A172 (cell line): ENCODE measurements around the gene KCNH2. TPM values are rescaled to one million over a fixed set of nuclear protein-coding genes. Genes with fewer than 3 reads are reported as not detected.
"Not testable (repeated sequence)": the region's sequence is repeated elsewhere in the genome, so short reads cannot be mapped to it uniquely, and the experiment has no call there.

Experiments used
- DNase-seq: peaks from one replicate; pipeline ENCODE4 v3.0.0-alpha.2; 2015; ENCODE audit warnings: low spot score
- total RNA-seq: library from RNA; depleted of rRNA; stranded (reverse); fragments of >200 nt; shearing (Covaris generic); gene quantifications from 2 replicates; pipeline ENCODE4 v1.2.3, GENCODE V29; 2014

Gene KCNH2
- total RNA-seq, 1 experiment from 2014 or later: 1.7 TPM

DNA sequence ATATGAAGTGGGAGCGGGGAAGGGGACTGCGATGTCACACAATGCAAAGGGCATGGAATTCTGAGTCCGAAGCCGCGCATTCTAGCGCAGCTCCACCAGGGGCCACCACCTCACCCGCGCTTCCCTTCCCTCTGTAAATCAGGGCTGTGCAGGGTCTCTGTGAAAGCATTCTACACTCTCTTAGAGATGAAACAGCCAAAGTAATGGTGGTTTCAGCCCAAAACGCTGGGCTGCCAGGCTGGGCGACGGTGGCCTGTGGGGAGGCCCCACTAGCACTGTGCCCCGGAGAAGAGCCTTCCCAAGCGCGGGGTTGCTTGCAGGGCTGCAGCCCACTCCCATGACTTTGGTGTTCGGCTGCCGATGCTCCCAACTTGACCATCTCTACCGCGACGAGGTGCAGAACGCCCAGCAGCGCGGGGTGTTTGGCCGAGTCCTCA, 34.8 kb upstream of the KCNH2 start:
- DNase-seq: no peak

DNA sequence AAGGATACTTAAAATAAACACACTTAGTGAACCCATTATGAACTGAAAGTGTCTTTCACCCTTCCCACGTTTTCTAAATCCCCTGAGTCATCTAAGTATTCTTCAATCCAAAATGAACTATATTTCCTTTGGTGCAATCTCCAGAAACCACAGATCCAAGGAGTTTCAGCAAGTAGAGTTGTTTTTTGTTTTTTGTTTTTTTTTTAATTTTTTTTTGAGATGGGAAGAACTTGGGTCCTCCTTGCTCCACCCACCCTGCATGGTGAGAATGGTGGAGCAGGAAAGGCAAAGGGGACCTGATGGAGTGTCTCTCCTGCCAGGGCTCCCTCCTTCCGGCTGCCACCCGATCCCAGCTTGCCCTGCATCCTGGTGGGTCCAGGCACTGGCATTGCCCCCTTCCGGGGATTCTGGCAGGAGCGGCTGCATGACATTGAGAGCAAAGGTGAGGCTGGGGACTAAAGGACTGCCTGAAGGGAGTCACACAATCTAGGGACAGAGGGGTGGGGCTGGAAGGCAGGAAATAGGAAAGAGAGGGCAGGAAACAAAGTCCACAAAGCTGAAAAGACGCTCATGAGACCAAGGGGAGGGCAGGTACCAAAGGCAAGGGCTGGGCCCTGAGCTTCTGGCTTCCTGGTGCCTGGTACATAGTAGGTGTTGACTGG, 34.0 kb upstream of the KCNH2 start:
- no peak for DNase-seq

DNA sequence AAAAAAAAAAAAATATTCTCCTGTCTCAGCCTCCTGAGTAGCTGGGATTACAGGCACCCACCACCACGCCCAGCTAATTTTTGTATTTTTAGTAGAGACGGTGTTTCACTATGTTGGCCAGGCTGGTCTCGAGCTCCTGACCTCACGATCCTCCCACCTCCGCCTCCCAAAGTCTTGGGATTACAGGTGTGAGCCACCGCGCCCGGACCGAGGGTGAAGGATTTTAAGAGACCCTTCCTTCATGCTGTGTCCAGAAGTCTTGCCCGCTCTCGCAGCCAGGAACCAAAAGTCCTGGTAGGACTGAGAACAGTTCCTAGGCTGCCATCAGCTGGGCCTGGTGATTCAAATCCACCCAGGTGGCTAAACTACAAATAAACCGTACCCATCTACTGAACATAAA, 33.5 kb upstream of the KCNH2 start:
- not testable (repeated sequence) for DNase-seq

DNA sequence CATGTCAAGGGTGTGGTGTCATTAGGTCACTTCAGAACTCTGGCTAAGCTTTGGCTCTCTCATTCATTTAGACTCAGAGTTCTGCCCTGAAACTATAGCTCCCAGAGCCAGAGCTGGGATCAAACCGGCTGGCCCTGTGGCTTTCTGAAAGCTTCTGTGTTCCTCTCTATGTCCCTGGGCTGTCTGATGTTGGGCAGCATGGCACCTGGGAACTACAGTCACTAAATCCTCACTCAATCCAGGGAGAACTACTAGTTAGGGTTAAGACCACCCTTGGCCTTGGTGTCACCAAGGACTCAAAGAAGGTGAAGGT, 32.9 kb upstream of the KCNH2 start:
- DNase-seq: no peak

DNA sequence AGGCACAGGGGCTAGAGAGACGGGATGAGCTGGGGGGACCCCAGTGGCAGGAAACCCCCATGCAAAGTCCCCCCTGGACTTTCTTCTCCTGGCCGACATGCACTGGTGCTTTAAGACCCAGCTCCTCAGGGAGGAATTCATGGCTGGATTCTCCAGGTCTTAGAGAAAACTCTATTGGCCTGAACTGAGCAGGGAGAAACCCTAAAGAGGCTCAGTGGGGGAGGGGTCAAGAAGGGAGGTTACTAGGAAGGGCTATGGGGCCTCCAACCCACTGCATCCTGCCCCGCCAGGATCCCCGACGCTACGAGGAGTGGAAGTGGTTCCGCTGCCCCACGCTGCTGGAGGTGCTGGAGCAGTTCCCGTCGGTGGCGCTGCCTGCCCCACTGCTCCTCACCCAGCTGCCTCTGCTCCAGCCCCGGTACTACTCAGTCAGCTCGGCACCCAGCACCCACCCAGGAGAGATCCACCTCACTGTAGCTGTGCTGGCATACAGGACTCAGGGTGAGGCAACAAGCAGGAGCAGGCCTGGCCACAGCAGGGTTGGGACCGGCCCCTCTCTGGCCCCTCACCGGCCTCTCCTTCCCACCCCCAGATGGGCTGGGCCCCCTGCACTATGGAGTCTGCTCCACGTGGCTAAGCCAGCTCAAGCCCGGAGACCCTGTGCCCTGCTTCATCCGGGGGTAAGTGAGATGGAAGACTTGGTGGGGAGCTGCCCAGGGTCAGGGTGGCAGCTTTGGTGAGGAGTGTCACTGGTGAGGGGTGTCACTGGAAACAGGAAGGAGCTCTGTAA, 32.4 kb upstream of the KCNH2 start:
- no peak for DNase-seq

DNA sequence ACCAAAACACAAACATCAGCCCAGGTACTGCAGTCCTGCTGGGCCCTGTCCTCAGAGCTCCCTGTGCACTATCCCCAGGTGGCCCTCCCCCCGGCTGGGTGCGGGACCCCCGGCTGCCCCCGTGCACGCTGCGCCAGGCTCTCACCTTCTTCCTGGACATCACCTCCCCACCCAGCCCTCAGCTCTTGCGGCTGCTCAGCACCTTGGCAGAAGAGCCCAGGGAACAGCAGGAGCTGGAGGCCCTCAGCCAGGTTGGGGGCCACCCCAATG, 31.9 kb upstream of the KCNH2 start:
- DNase-seq: no peak

DNA sequence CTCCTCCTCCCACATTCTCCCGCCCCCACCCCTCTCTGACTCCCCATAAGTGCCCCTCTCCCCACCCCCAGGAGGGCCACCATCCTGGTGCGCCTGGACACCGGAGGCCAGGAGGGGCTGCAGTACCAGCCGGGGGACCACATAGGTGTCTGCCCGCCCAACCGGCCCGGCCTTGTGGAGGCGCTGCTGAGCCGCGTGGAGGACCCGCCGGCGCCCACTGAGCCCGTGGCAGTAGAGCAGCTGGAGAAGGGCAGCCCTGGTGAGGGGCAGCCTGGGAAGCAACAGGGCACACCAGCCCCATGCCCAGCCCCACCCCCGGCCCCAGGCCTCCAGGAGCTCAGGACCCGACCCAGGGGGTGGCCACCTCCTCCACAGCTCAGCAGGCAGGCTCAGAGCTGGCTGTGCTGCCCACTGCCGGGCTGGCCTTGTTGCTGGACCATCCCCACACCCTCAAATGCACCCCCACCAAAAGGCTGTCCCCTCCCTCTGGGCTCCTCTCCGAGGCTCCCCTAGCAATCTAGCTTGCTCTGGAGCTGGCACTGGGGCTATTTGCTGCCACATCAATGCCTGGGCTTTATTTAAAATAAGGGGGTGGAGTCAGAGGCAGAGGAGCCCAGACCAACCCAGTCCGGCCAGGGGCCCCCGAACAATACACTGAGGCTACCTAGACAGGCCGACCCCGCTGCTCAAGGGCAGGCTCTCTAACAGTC, 31.4 kb upstream of the KCNH2 start:
- no peak for DNase-seq

DNA sequence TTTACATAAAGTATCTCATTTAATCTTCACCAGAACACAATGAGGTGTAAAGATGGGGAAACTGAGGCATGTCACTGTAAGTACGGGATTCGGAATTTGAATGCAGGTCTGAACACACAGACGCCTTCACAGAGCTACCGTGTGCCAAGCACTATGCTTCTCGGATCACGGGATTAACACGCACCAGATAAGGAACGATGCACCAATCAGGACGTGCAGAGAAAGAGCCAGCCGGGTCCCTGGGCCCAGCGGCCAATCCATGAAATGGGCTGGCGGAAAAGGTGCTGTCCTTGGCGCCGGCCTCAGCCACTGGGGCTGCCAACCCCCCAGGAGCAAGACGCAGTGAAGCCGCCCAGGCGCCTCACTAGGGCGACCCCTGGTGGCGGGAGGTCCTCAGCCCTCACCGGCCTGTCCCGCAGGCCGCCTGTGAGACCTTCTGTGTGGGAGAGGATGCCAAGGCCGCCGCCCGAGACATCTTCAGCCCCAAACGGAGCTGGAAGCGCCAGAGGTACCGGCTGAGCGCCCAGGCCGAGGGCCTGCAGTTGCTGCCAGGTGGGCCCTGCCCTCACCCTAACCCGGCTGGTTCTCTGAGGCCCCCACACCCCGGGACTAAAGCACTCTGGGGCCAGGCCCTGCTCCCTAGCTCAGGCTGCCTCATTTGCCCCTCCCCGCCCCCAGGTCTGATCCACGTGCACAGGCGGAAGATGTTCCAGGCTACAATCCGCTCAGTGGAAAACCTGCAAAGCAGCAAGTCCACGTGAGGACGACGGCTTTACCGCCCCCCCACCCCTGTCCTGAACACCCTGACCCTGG, 30.6 kb upstream of the KCNH2 start:
- no peak for DNase-seq

DNA sequence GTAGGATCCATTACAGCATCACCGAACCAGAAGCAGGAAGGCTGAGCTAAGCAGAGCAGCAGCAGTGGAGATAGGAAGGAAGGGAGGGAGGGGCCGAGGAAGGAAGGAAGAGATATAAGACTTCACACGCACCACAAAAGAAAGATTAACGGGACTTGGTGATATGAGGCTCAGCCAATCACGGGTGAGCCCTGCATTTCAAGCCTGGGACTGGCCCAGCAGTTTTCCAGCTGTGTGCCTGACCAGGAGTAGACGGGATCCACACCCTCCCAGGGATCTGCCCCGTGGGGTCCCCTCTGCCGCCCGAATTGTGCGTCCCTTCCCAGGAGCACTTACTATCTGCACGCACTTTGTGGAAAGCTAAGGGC, 30.0 kb upstream of the KCNH2 start:
- peak; percentile 30 for DNase-seq

DNA sequence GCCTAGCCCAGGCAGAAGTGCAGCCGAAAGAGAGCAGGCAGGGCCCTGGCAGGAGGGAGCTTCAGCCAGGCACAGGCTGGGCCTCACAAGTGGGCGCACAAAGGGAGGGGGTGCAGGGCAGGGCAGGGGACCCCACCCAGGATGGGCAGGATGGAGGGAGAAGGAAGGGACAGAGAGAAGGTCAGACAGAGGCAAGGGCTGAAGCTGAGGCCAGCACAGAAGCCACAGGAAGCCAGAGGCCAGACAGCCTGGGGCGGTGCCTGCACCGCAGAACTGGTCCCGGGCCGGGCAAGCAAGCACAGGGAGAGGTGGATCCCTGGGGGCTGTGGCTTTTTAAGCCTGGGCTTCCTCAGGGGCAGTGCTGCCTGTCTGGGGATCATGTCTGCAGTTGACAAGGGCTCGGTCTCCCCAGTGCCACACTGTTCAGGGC, 29.4 kb upstream of the KCNH2 start:
- DNase-seq: no peak

DNA sequence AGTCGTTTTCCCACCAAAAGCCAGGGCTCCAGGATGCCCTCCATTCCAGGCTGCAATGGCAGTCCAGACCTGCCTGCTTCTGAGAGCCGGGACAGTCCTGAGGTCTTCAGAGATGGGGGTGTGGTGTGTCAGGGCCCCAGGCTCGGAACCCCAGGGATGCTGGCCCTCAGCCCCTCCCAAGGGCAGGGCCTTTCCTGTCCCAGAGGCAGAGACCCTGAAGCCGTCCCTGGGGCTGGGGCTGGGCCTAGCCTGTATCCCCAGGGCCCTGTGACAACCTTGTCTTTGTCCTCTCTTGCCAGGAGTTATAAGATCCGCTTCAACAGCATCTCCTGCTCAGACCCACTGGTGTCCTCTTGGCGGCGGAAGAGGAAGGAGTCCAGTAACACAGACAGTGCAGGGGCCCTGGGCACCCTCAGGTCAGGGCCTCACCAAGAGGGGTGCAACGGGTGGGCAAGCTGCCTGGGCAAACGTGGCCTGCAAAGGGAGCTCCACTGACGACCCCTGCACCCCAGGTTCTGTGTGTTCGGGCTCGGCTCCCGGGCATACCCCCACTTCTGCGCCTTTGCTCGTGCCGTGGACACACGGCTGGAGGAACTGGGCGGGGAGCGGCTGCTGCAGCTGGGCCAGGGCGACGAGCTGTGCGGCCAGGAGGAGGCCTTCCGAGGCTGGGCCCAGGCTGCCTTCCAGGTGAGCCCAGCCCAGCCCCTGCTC, 28.6 kb upstream of the KCNH2 start:
- no peak for DNase-seq

DNA sequence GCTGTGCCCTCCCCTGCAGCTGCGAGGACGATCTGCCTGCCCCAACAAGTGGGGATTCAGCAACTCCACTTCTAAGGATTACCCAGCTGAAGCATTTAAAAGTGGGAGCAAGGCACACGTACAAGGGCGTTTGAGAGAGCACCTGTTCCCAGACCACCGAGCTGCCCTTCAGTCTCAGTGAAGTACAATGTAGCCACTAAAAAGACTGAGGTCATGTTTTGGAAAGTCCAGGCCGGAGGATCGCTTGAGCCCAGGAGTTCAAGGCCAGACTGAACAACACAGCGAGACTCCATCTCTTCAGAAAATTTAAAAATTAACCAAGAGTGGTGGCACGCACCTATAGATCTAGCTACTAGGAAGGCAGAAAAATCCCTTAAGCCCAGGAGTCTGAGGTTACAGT, 27.4 kb upstream of the KCNH2 start:
- DNase-seq: no peak

DNA sequence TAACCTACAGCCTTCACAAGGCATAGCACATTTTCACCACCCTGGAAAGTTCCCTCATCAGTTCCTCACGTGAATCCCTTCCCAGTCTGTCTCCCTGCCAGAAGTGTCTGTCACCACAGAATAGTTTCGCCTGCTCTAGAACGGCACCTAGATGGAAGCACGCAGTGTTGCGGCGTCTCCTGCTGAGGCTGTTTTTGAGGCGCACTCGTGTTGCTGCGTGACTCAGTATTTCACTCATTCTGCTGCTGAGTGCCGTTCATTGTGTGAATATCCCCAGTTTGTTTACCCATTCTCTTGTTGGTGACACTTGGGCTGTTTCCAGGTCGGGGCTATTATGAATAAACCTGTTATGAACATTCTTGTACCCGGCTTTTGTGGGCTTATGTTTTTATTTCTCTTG, 25.5 kb upstream of the KCNH2 start:
- DNase-seq: no peak

DNA sequence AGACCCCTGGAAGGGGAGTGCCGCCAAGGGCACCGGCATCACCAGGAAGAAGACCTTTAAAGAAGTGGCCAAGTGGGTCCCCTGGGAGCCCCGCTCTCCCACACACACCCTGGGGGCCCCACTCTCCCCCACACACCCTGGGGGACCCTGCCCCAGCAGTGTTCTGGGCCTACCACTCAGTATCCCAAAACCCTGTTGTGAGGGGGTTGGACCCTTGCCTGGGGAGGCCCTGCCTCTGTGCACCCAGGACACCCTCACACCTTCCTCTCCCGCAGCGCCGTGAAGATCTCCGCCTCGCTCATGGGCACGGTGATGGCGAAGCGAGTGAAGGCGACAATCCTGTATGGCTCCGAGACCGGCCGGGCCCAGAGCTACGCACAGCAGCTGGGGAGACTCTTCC, 23.4 kb upstream of the KCNH2 start:
- DNase-seq: no peak

DNA sequence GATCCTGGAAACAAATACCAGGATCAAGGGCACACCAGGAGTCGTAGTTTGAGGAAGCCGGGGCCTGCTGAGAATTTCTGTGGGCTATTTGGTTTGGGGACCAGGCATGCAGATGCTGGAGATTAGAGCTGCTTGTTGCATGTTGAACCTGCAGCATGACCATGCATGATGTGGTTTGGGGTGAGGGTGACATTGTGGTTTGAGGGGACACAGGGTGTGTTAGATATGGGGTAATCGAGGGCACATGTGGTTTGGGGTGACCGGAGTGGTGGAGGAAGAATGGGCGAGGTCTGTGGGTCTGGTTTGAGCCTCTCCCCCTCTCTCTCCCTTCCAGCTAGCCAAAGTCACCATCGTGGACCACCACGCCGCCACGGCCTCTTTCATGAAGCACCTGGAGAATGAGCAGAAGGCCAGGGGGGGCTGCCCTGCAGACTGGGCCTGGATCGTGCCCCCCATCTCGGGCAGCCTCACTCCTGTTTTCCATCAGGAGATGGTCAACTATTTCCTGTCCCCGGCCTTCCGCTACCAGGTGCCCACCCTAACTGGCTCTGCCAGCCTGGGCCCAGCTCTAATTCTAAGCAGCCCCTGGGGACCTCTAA, 22.9 kb upstream of the KCNH2 start:
- no peak for DNase-seq

DNA sequence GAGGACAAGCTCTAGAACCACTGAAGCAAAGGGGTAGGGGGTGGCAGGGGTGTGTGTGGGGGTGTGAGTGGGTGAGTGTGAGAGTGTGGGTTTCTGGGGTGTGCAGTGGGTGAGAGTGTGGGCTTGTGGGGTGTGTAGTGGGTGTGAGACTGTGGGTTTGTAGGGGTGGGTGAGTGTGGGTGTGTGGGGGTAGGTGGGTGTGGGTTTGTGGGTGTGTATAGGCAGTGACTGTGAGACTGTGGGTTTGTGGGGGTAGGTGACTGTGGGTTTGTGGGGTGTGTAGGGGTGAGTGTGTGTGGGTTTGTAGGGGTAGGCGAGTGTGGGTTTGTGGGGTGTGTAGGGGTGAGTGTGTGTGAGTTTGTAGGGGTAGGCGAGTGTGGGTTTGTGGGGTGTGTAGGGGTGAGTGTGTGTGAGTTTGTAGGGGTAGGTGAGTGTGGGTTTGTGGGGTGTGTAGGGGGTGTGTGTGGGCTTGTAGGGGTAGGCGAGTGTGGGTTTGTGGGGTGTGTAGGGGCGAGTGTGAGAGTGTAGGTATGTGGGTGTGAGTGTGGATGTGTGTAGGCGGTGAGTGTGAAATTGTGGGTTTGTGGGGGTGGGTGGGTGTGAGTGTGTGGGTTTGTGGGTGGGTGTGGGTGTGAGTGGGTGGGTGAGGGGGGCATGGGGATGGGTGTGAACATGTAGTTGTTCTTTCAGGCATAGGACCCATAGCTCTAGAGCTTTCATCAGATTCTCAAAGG, 21.5 kb upstream of the KCNH2 start:
- DNase-seq: no peak

DNA sequence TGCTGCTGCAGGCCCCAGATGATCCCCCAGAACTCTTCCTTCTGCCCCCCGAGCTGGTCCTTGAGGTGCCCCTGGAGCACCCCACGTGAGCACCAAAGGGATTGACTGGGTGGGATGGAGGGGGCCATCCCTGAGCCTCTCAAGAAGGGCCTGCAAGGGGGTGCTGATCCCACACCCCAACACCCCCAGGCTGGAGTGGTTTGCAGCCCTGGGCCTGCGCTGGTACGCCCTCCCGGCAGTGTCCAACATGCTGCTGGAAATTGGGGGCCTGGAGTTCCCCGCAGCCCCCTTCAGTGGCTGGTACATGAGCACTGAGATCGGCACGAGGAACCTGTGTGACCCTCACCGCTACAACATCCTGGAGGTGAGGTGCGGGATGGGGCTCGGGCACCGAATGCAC, 20.9 kb upstream of the KCNH2 start:
- no peak for DNase-seq

DNA sequence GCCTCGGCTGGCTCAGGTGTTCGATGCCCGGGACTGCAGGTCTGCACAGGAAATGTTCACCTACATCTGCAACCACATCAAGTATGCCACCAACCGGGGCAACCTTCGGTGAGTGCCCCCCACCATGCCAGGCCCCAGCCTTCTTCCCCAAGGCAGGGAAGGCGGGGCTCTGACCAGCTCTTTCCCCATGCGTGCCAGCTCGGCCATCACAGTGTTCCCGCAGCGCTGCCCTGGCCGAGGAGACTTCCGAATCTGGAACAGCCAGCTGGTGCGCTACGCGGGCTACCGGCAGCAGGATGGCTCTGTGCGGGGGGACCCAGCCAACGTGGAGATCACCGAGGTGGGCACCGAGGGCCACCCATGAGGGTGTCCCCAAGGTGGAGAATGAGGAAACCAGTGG, 20.2 kb upstream of the KCNH2 start:
- DNase-seq: no peak

DNA sequence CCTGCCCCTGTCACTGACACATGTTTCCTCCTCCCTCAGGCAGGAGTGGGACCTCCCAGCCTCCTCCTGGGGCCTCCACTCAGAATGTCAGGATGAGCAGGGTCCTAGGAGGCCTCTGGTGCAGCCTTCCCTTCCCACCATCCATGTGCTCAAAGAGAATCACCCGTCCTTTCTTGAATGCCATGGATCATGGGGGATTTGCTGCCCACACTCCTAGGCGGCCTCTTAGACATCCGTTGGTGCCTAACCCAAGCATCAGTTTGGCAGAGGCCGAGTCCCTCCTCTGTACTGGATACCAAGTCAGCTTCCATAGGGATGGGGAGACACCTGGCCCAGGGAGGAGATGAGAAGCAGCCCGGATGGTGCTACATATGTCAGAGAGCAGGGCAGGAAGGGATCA, 19.7 kb upstream of the KCNH2 start:
- no peak for DNase-seq

DNA sequence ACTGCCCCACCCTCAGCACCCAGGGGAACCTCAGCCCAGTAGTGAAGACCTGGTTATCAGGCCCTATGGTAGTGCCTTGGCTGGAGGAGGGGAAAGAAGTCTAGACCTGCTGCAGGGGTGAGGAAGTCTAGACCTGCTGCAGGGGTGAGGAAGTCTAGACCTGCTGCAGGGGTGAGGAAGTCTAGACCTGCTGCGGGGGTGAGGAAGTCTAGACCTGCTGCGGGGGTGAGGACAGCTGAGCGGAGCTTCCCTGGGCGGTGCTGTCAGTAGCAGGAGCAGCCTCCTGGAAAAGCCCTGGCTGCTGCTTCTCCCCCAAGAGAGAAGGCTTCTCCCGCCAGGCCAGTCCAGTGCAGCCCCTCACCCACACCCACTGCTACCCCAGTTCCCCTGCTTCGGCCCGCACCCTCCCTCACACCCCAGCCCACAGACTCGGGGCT, 19.0 kb upstream of the KCNH2 start:
- no peak for DNase-seq
